ENCODE data around the gene LYZL6.

DNA sequence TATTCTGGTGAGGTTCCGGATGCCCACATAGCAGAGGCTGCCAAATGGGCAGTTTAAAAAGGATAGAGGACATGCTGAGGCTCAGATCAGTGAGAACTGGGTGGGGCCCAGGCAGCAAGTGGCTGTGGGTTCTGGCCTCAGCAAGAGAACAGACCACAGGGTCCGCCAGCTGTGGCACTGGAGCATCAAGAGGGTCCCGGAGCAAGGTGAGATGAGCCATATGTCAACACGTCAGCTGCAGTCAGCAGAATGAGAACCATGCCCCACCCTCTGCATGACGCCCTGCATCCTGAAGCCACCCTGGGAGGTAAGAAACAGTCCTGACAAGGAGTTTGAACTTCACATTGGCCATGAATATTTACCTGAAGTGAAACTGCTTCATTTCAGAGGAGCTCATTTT lies 43.2 kb downstream of the LYZL6 start:
- TF ChIP-seq POLR2A (IDR thresholded peaks at IDR 0.05) (no peak), POLR2AphosphoS5 (IDR thresholded peaks at IDR 0.05) (no peak)
- TF ChIP-seq, protein P1, sequence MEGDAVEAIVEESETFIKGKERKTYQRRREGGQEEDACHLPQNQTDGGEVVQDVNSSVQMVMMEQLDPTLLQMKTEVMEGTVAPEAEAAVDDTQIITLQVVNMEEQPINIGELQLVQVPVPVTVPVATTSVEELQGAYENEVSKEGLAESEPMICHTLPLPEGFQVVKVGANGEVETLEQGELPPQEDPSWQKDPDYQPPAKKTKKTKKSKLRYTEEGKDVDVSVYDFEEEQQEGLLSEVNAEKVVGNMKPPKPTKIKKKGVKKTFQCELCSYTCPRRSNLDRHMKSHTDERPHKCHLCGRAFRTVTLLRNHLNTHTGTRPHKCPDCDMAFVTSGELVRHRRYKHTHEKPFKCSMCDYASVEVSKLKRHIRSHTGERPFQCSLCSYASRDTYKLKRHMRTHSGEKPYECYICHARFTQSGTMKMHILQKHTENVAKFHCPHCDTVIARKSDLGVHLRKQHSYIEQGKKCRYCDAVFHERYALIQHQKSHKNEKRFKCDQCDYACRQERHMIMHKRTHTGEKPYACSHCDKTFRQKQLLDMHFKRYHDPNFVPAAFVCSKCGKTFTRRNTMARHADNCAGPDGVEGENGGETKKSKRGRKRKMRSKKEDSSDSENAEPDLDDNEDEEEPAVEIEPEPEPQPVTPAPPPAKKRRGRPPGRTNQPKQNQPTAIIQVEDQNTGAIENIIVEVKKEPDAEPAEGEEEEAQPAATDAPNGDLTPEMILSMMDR (IDR thresholded peaks at IDR 0.05) = no peak
